ENCODE results near the gene RGS4. TPM values are rescaled to one million over a fixed set of nuclear protein-coding genes. Genes with fewer than 3 reads are reported as not detected.

The RGS4 gene
- total and polyA plus RNA-seq, 2 donors (not counting 1 experiment from before 2014, with no cell fraction given), result 63.3 to 80.2 TPM

DNA sequence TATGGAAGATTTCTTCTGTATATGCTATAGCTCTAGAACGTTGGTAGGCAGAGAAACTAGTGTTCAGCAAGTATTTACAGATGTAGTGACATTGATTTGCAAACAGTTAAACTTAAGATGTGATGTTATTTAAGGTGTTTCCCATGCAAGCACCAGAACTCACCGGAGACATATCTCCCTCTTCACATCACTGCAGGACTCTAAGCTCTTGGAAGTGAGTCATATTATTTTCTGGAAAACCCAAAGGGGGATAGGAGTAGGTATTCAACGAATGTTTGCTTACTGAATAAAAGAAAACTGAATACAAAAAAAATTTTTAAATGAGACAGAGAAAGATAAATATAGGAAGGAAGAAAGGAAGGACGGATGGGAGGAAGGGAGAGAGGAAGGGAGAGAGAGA is 25.0 kb downstream of the RGS4 start:
- no peak overlapping the region for H3K4me3 ChIP-seq (replicated peaks in 1 of 4; ENCODE audit: control extremely low read depth in 1 of 4, insufficient read depth in 1 of 4, low read depth in 3 of 4, low read length in 4 of 4)
- no peak for TF ChIP-seq EZH2 (IDR thresholded peaks at IDR 0.05; ENCODE audit: low read length, missing control alignments)
- TF ChIP-seq, protein P1, sequence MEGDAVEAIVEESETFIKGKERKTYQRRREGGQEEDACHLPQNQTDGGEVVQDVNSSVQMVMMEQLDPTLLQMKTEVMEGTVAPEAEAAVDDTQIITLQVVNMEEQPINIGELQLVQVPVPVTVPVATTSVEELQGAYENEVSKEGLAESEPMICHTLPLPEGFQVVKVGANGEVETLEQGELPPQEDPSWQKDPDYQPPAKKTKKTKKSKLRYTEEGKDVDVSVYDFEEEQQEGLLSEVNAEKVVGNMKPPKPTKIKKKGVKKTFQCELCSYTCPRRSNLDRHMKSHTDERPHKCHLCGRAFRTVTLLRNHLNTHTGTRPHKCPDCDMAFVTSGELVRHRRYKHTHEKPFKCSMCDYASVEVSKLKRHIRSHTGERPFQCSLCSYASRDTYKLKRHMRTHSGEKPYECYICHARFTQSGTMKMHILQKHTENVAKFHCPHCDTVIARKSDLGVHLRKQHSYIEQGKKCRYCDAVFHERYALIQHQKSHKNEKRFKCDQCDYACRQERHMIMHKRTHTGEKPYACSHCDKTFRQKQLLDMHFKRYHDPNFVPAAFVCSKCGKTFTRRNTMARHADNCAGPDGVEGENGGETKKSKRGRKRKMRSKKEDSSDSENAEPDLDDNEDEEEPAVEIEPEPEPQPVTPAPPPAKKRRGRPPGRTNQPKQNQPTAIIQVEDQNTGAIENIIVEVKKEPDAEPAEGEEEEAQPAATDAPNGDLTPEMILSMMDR (conservative IDR thresholded peaks at IDR 0.05 in 1 of 2, IDR thresholded peaks at IDR 0.05 in 1 of 2; ENCODE audit: low read depth in 1 of 2, low read length in 2 of 2), result no peak
- H3K4me2 ChIP-seq (ENCODE audit: extremely low read depth, insufficient read depth, low read length), result no peak overlapping the region
- peaks cover 2% of the 10 kb centered on the region for H3K4me1 ChIP-seq (ENCODE audit: control insufficient read depth, extremely low read depth, insufficient read depth, low read length)
- H3K79me2 ChIP-seq (ENCODE audit: control insufficient read depth, insufficient read depth, low read length), result no peaks in the 10 kb centered on the region
- H3K27me3 ChIP-seq (ENCODE audit: control insufficient read depth, insufficient read depth, low read length), result no peaks in the 10 kb centered on the region
- H3K9ac ChIP-seq (ENCODE audit: insufficient read depth, low read length), result no peak overlapping the region
- H4K20me1 ChIP-seq (ENCODE audit: control insufficient read depth, extremely low read depth, insufficient read depth, low read length), result no peaks in the 10 kb centered on the region
- no peak overlapping the region for H3K27ac ChIP-seq (ENCODE audit: insufficient read depth, low read length)
- no peaks in the 10 kb centered on the region for H3K9me3 ChIP-seq (ENCODE audit: control insufficient read depth, insufficient read depth, low read depth, low read length)
- DNase-seq (ENCODE audit: low read depth in 2 of 2), result peak in 1 of 2 donors; percentile 56
- H2AFZ ChIP-seq (ENCODE audit: low read length), result no peak overlapping the region
- no peaks in the 10 kb centered on the region for H3K36me3 ChIP-seq (ENCODE audit: control insufficient read depth, insufficient read depth, low read length)

GRCh38 chr1:163094589-163094988 is 25.4 kb downstream of the RGS4 start:
- DNase-seq (ENCODE audit: low read depth in 2 of 2), result peak in 1 of 2 donors; percentile 60

DNA sequence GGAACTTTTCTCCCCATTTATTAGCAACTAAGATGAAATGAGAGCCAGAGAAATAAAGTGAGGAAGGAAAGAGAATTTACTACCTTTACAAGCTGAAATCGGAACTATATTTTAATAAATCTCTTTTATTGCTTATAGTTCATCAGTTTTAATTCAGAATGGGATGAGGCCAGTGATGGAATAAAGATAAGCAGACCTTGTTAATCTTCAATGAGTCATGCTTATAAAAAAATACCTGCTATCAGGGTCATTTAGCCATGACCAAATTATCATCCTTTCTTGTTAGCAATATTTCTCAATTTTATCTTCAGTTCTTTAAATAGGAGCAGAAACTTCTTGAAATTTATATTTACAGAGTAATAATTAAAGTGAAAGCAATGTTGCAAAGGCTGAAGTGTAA is 26.1 kb downstream of the RGS4 start:
- Histone ChIP-seq H3K4me3 (replicated peaks in 1 of 4; ENCODE audit: control extremely low read depth in 1 of 4, insufficient read depth in 1 of 4, low read depth in 3 of 4, low read length in 4 of 4) (no peak overlapping the region), H3K36me3 (ENCODE audit: control insufficient read depth, insufficient read depth, low read length) (no peaks in the 10 kb centered on the region), H3K27me3 (ENCODE audit: control insufficient read depth, insufficient read depth, low read length) (no peaks in the 10 kb centered on the region), H3K4me1 (ENCODE audit: control insufficient read depth, extremely low read depth, insufficient read depth, low read length) (peaks cover 2% of the 10 kb centered on the region), H2AFZ (ENCODE audit: low read length) (no peak overlapping the region), H3K79me2 (ENCODE audit: control insufficient read depth, insufficient read depth, low read length) (no peaks in the 10 kb centered on the region), H3K4me2 (ENCODE audit: extremely low read depth, insufficient read depth, low read length) (no peak overlapping the region), H3K27ac (ENCODE audit: insufficient read depth, low read length) (no peak overlapping the region), H4K20me1 (ENCODE audit: control insufficient read depth, extremely low read depth, insufficient read depth, low read length) (no peaks in the 10 kb centered on the region), H3K9ac (ENCODE audit: insufficient read depth, low read length) (no peak overlapping the region), H3K9me3 (ENCODE audit: control insufficient read depth, insufficient read depth, low read depth, low read length) (no peaks in the 10 kb centered on the region)
- TF ChIP-seq, protein P1 (conservative IDR thresholded peaks at IDR 0.05 in 1 of 2, IDR thresholded peaks at IDR 0.05 in 1 of 2; ENCODE audit: low read depth in 1 of 2, low read length in 2 of 2), result no peak
- no peak for TF ChIP-seq EZH2 (IDR thresholded peaks at IDR 0.05; ENCODE audit: low read length, missing control alignments)
- DNase-seq (ENCODE audit: low read depth in 2 of 2), result no peak

More at GRCh38 chr1:163094589-163094988, 25.4 kb downstream of the RGS4 start:
- Histone ChIP-seq H3K4me2 (ENCODE audit: extremely low read depth, insufficient read depth, low read length) (no peak overlapping the region), H2AFZ (ENCODE audit: low read length) (no peak overlapping the region), H3K9me3 (ENCODE audit: control insufficient read depth, insufficient read depth, low read depth, low read length) (no peaks in the 10 kb centered on the region), H3K4me1 (ENCODE audit: control insufficient read depth, extremely low read depth, insufficient read depth, low read length) (peaks cover 2% of the 10 kb centered on the region), H3K4me3 (replicated peaks in 1 of 4; ENCODE audit: control extremely low read depth in 1 of 4, insufficient read depth in 1 of 4, low read depth in 3 of 4, low read length in 4 of 4) (no peak overlapping the region), H3K27me3 (ENCODE audit: control insufficient read depth, insufficient read depth, low read length) (no peaks in the 10 kb centered on the region), H4K20me1 (ENCODE audit: control insufficient read depth, extremely low read depth, insufficient read depth, low read length) (no peaks in the 10 kb centered on the region), H3K79me2 (ENCODE audit: control insufficient read depth, insufficient read depth, low read length) (no peaks in the 10 kb centered on the region), H3K27ac (ENCODE audit: insufficient read depth, low read length) (no peak overlapping the region), H3K9ac (ENCODE audit: insufficient read depth, low read length) (no peak overlapping the region), H3K36me3 (ENCODE audit: control insufficient read depth, insufficient read depth, low read length) (no peaks in the 10 kb centered on the region)
- TF ChIP-seq, protein P1 (conservative IDR thresholded peaks at IDR 0.05 in 1 of 2, IDR thresholded peaks at IDR 0.05 in 1 of 2; ENCODE audit: low read depth in 1 of 2, low read length in 2 of 2), result no peak
- no peak for TF ChIP-seq EZH2 (IDR thresholded peaks at IDR 0.05; ENCODE audit: low read length, missing control alignments)
